Astrocyte of the spinal cord (primary cell): ENCODE data around the gene SPACDR.
A peak's percentile ranks its signal among the peaks of the same experiment; 100 is the strongest.

ENCODE experiments used
- DNase-seq: peaks from one replicate; pipeline ENCODE4 v3.0.0; 2011; ENCODE audit warnings: low read depth, low spot score
- H3K4me3 ChIP-seq: 2 replicates; pipeline ENCODE4 v1.5.1; 2011; ENCODE audit warnings: low read depth, mild to moderate bottlenecking, low read length, moderate library complexity
- CTCF ChIP-seq: IDR thresholded peaks from 2 replicates; pipeline ENCODE4 v1.5.1; 2012; ENCODE audit warnings: low read depth, mild to moderate bottlenecking, low read length, inconsistent platforms
- in situ Hi-C: cut with HindIII; loops from 2 replicates; pipeline ENCODE4 v1.10.0; 2017; ENCODE audit warnings: low sequenced_read_pairs

Gene SPACDR

GRCh38 chr7:100496509-100496908 is 32.4 kb upstream of the SPACDR start:
- in situ Hi-C loops = no loop called here
- no peak for TF ChIP-seq CTCF
- no peak overlapping the region for H3K4me3 ChIP-seq
- no peak for DNase-seq

- TF ChIP-seq CTCF = no peak
- in situ Hi-C loops = no loop called here
- peak; percentile 24 for DNase-seq
- H3K4me3 ChIP-seq = peak overlapping the region; percentile 10
These were observed 29.6 kb upstream of the SPACDR start for GRCh38 chr7:100493476-100494264.

GRCh38 chr7:100492738-100493475 is 28.8 kb upstream of the SPACDR start:
- DNase-seq = no peak
- in situ Hi-C loops = no loop called here
- H3K4me3 ChIP-seq = no peak overlapping the region
- no peak for TF ChIP-seq CTCF

GRCh38 chr7:100491192-100491578 is 27.1 kb upstream of the SPACDR start:
- no peak for TF ChIP-seq CTCF
- in situ Hi-C loops = no loop called here
- no peak for DNase-seq
- no peak overlapping the region for H3K4me3 ChIP-seq

- no peak for DNase-seq
- H3K4me3 ChIP-seq = no peak overlapping the region
- in situ Hi-C loops = no loop called here
- TF ChIP-seq CTCF = no peak
These were observed 26.6 kb upstream of the SPACDR start for GRCh38 chr7:100490483-100491191.

GRCh38 chr7:100489824-100490223 is 25.8 kb upstream of the SPACDR start:
- TF ChIP-seq CTCF = no peak
- in situ Hi-C loops = no loop called here
- H3K4me3 ChIP-seq = no peak overlapping the region
- DNase-seq = peak; percentile 91
